GM23338 (cell line): Measurements from ENCODE around the gene KNOP1. TPM values are rescaled to one million over a fixed set of nuclear protein-coding genes. Genes with fewer than 3 reads are reported as not detected.

Source experiments
- ATAC-seq: fragments of 200-7000 bp; cut with Tn5 transposase; 3 replicates; pipeline ENCODE4 v1.9.1; 2020
- DNase-seq: peaks from one replicate; pipeline ENCODE4 v3.0.0-alpha.2; 2015; ENCODE audit warnings: low spot score
- H2AFZ ChIP-seq: fragments of 200-600 bp; sonication (generic); 2 replicates; pipeline ENCODE4 v1.8.0; 2016; ENCODE audit warnings: antibody characterized with exemption, mild to moderate bottlenecking, moderate library complexity
- H3F3A ChIP-seq: fragments of 200-600 bp; sonication (generic); replicated peaks from 2 replicates; pipeline ENCODE4 v1.8.0; 2017; ENCODE audit warnings: antibody characterized with exemption, mixed run types, low read depth
- H3K27ac ChIP-seq: fragments of 200-600 bp; sonication (generic); 2 replicates; pipeline ENCODE4 v1.6.1; 2016; ENCODE audit warnings: low read depth
- H3K27me3 ChIP-seq: fragments of 200-600 bp; sonication (generic); 2 replicates; pipeline ENCODE4 v1.8.0; 2016; ENCODE audit warnings: mild to moderate bottlenecking, mixed run types, moderate library complexity; ENCODE audit not compliant: insufficient read depth
- H3K36me3 ChIP-seq: fragments of 200-600 bp; sonication (generic); 2 replicates; pipeline ENCODE4 v1.8.0; 2016; ENCODE audit warnings: mild to moderate bottlenecking; ENCODE audit not compliant: insufficient read depth
- H3K4me1 ChIP-seq: fragments of 200-600 bp; sonication (generic); 2 replicates; pipeline ENCODE4 v1.8.0; 2016; ENCODE audit warnings: mild to moderate bottlenecking, moderate library complexity; ENCODE audit not compliant: insufficient read depth
- H3K4me2 ChIP-seq: fragments of 200-600 bp; sonication (generic); 2 replicates; pipeline ENCODE4 v1.7.1; 2017; ENCODE audit warnings: mixed run types
- H3K4me3 ChIP-seq: fragments of 200-600 bp; sonication (generic); 2 replicates; pipeline ENCODE4 v1.6.1; 2016; ENCODE audit warnings: mixed run types
- H3K79me2 ChIP-seq: fragments of 200-600 bp; sonication (generic); replicated peaks from 2 replicates; pipeline ENCODE4 v1.8.0; 2017; ENCODE audit warnings: mild to moderate bottlenecking; ENCODE audit not compliant: insufficient read depth
- H3K9me2 ChIP-seq: fragments of 200-600 bp; sonication (generic); 2 replicates; pipeline ENCODE4 v1.8.0; 2017; ENCODE audit not compliant: insufficient read depth
- H4K20me1 ChIP-seq: fragments of 200-600 bp; sonication (generic); replicated peaks from 2 replicates; pipeline ENCODE4 v1.8.0; 2017; ENCODE audit warnings: mild to moderate bottlenecking; ENCODE audit not compliant: insufficient read depth
- H3K27ac Mint-ChIP-seq: 2 replicates; pipeline ENCODE4 v1.8.0; 2020; ENCODE audit warnings: inconsistent platforms, mild to moderate bottlenecking, moderate library complexity, mixed read lengths
- H3K27me3 Mint-ChIP-seq: 3 replicates; pipeline ENCODE4 v1.8.0; 2022; ENCODE audit warnings: low read depth, mild to moderate bottlenecking, moderate library complexity, mixed read lengths, inconsistent platforms; ENCODE audit not compliant: insufficient read depth, poor library complexity
- H3K36me3 Mint-ChIP-seq: 3 replicates; pipeline ENCODE4 v1.8.0; 2021; ENCODE audit warnings: low read depth, mild to moderate bottlenecking, inconsistent platforms, moderate library complexity, mixed read lengths
- H3K4me1 Mint-ChIP-seq: 3 replicates; pipeline ENCODE4 v1.8.0; 2020; ENCODE audit warnings: mild to moderate bottlenecking, inconsistent platforms, mixed read lengths
- H3K4me3 Mint-ChIP-seq: 3 replicates; pipeline ENCODE4 v1.8.0; 2021; ENCODE audit warnings: moderate library complexity, mild to moderate bottlenecking, inconsistent platforms, mixed read lengths
- H3K9me3 Mint-ChIP-seq: 3 replicates; pipeline ENCODE4 v1.8.0; 2020; ENCODE audit warnings: moderate library complexity, mild to moderate bottlenecking, inconsistent platforms, mixed read lengths
- CREB1 ChIP-seq: fragments of 250-450 bp; sonication (Bioruptor Pico); IDR thresholded peaks from 2 replicates; pipeline ENCODE4 v1.5.0; 2020; ENCODE audit warnings: low read depth, mild to moderate bottlenecking, moderate library complexity
- CTCF ChIP-seq, 2 experiments: fragments of 200-600 bp in 1 of 2; sonication (generic) in 1 of 2; conservative IDR thresholded peaks; 2 replicates each; pipeline versions ENCODE4 v1.5.1 to v1.6.1; 2016 to 2017; ENCODE audit warnings: antibody characterized with exemption in 2 of 2, low read depth in 2 of 2, mild to moderate bottlenecking in 2 of 2, moderate library complexity in 1 of 2
- ETS1 ChIP-seq: IDR thresholded peaks from 2 replicates; pipeline ENCODE4 v1.6.1; 2016; ENCODE audit warnings: antibody characterized with exemption
- EZH2 ChIP-seq: fragments of 200-600 bp; sonication (generic); IDR thresholded peaks from one replicate; pipeline ENCODE4 v1.8.0; 2017; ENCODE audit warnings: antibody characterized with exemption, mild to moderate bottlenecking, low read depth; ENCODE audit not compliant: unreplicated experiment
- EZH2phosphoT487 ChIP-seq: fragments of 200-600 bp; sonication (generic); IDR thresholded peaks from one replicate; pipeline ENCODE4 v1.8.1; 2018; ENCODE audit warnings: antibody characterized with exemption; ENCODE audit not compliant: unreplicated experiment
- JUNB ChIP-seq: IDR thresholded peaks from one replicate; pipeline ENCODE4 v1.6.1; 2016; ENCODE audit warnings: antibody characterized with exemption; ENCODE audit not compliant: unreplicated experiment
- NANOG ChIP-seq: IDR thresholded peaks from 2 replicates; pipeline ENCODE4 v1.6.1; 2016; ENCODE audit warnings: antibody characterized with exemption, borderline replicate concordance
- POLR2AphosphoS5 ChIP-seq: IDR thresholded peaks from 2 replicates; pipeline ENCODE4 v1.6.1; 2016; ENCODE audit warnings: antibody characterized with exemption, low read depth
- REST ChIP-seq: IDR thresholded peaks from one replicate; pipeline ENCODE4 v1.6.1; 2018; ENCODE audit warnings: antibody characterized with exemption; ENCODE audit not compliant: unreplicated experiment
- STAT1 ChIP-seq: IDR thresholded peaks from one replicate; pipeline ENCODE4 v1.6.1; 2016; ENCODE audit warnings: antibody characterized with exemption; ENCODE audit not compliant: unreplicated experiment
- ZNF114 ChIP-seq: fragments of 250-450 bp; sonication (Bioruptor Pico); IDR thresholded peaks from 2 replicates; pipeline ENCODE4 v1.5.0; 2020; ENCODE audit warnings: mild to moderate bottlenecking, moderate library complexity
- ZNF331 ChIP-seq: fragments of 250-450 bp; sonication (Bioruptor Pico); IDR thresholded peaks from 2 replicates; pipeline ENCODE4 v1.5.0; 2020; ENCODE audit warnings: low read depth, mild to moderate bottlenecking, moderate library complexity
- ZNF462 ChIP-seq: fragments of 250-450 bp; sonication (Bioruptor Pico); IDR thresholded peaks from 2 replicates; pipeline ENCODE4 v1.5.0; 2020; ENCODE audit warnings: mild to moderate bottlenecking, moderate library complexity
- polyA plus RNA-seq: library from polyadenylated mRNA; unstranded; fragments of >200 nt; fragmentation: Nextera tagmentation; extraction: Ambion mirVana; gene quantifications from 2 replicates; pipeline ENCODE4 v1.2.1, GENCODE V29; 2016
- total RNA-seq: library from RNA; depleted of rRNA; stranded (reverse); fragments of >200 nt; shearing (Covaris generic); gene quantifications from 2 replicates; pipeline ENCODE4 v1.2.3, GENCODE V29; 2014

Gene KNOP1
- total and polyA plus RNA-seq, 2 experiments from 2014 or later: 57.7 to 190 TPM

GRCh38 chr16:19707569-19708295 is 10.3 kb downstream of the KNOP1 start:
- Mint-ChIP-seq H3K27ac (no peak overlapping the region), H3K4me3 (peak overlapping the region; percentile 14; the same call in 1 of the 3 replicates), H3K4me1 (peaks cover 52% of the 10 kb centered on the region), H3K36me3 (peaks cover 99% of the 10 kb centered on the region), H3K27me3 (peaks cover 24% of the 10 kb centered on the region), H3K9me3 (no peaks in the 10 kb centered on the region)
- Histone ChIP-seq H3K79me2 (peaks cover 76% of the 10 kb centered on the region), H3K4me1 (peaks cover 37% of the 10 kb centered on the region), H2AFZ (no peak overlapping the region), H3K36me3 (peaks cover 38% of the 10 kb centered on the region), H3K27ac (peak overlapping the region; percentile 45; the same call in 1 of the 2 replicates), H3K4me3 (no peak overlapping the region), H3K4me2 (no peak overlapping the region), H3F3A (peaks cover 7% of the 10 kb centered on the region; the same call in 1 of the 2 replicates), H4K20me1 (peaks cover 54% of the 10 kb centered on the region), H3K27me3 (no peaks in the 10 kb centered on the region), H3K9me2 (no peaks in the 10 kb centered on the region)
- TF ChIP-seq EZH2phosphoT487 (no peak), REST (no peak), NANOG (no peak), STAT1 (no peak), CREB1 (CRISPR knock-in tag) (no peak), ETS1 (no peak), ZNF462 (CRISPR knock-in tag) (no peak), CTCF (conservative IDR thresholded peaks at IDR 0.05; ENCODE audit: low read depth in 2 of 2) (no peak), POLR2AphosphoS5 (no peak), EZH2 (no peak), ZNF114 (CRISPR knock-in tag) (no peak), JUNB (no peak), ZNF331 (CRISPR knock-in tag) (no peak)
- DNase-seq (peak; percentile 47), ATAC-seq (peak; percentile 32)
